Measurements from ENCODE around the gene TTC19. TPM values are rescaled to one million over a fixed set of nuclear protein-coding genes. Genes with fewer than 3 reads are reported as not detected.

TTC19 gene
- total and polyA plus RNA-seq, 8 donors: 12.6 to 1,106 (median 54.0) TPM

DNA sequence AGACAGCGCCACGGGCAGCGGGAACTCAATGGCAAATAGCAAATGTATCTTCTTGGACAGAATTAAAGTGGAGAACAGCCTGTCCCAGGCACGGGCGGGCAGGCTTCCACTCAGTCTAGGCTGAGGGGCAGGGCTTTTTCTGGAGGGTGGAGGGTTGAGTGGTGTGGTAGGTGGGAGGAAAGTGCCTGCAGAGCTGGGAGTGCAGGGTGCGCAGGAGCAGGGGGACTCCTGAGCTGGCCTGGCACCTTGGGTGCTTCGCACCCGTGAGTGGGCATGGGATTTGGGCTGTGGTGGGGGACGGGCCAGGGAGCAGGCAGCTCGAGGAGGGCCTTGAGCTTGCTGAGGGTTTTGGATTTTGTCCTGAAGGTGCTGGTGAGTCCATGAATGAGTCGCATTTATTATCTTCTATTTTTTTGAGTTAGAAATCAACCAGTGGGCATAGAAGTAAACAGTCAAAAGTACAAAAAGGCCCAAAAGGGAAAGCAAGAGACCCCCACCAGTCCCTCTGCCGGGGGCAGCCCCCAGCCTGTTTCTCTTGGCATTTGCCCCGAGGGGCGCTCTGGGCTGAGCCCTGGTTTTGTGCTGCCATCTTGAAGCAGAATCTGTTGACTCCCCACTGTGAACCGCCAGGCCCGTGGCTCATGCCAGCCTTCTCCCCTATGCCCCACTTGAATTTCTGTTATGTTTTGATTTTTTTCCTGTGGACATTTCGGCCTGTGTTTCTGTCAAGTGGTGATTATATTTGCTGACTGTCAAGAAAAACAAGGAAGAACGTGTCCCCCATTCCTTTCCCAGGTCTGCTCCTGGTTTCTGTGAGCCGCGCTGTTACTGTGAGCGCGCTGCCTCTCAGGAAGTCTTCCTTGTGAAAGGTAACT lies 46.5 kb upstream of the TTC19 start:
- WGBS, 5 donors: 80 to 84% (median 82%) methylated on average over 21 to 22 of the region's 22 CpGs
- no peaks in the 10 kb centered on the region for H3K27me3 ChIP-seq
- no peaks in the 10 kb centered on the region for H3K36me3 ChIP-seq
- H3K4me1 ChIP-seq: no peaks in the 10 kb centered on the region
- intact Hi-C loops (cut with DNase I; ENCODE audit: low total_unique reads): no loop called here
- no peak overlapping the region for H3K27ac ChIP-seq
- no peaks in the 10 kb centered on the region for H3K9me3 ChIP-seq
- no peak overlapping the region for H3K4me3 ChIP-seq
- no peak for DNase-seq
- TF ChIP-seq POLR2AphosphoS5 (IDR thresholded peaks at IDR 0.05): no peak
- TF ChIP-seq POLR2A (IDR thresholded peaks at IDR 0.05): no peak
- no peak for TF ChIP-seq EP300 (IDR thresholded peaks at IDR 0.05)
- TF ChIP-seq, protein P1, sequence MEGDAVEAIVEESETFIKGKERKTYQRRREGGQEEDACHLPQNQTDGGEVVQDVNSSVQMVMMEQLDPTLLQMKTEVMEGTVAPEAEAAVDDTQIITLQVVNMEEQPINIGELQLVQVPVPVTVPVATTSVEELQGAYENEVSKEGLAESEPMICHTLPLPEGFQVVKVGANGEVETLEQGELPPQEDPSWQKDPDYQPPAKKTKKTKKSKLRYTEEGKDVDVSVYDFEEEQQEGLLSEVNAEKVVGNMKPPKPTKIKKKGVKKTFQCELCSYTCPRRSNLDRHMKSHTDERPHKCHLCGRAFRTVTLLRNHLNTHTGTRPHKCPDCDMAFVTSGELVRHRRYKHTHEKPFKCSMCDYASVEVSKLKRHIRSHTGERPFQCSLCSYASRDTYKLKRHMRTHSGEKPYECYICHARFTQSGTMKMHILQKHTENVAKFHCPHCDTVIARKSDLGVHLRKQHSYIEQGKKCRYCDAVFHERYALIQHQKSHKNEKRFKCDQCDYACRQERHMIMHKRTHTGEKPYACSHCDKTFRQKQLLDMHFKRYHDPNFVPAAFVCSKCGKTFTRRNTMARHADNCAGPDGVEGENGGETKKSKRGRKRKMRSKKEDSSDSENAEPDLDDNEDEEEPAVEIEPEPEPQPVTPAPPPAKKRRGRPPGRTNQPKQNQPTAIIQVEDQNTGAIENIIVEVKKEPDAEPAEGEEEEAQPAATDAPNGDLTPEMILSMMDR (IDR thresholded peaks at IDR 0.05): no peak

- H3K9me3 ChIP-seq: no peaks in the 10 kb centered on the region
- DNase-seq: no peak
- intact Hi-C loops (cut with DNase I; ENCODE audit: low total_unique reads): no loop called here
- H3K27ac ChIP-seq: no peak overlapping the region
- no peaks in the 10 kb centered on the region for H3K36me3 ChIP-seq
- no peak overlapping the region for H3K4me3 ChIP-seq
- peaks cover 0 to 10% (median 4%) of the 10 kb centered on the region in 4 donors for H3K4me1 ChIP-seq
- WGBS, 5 donors: 58 to 73% (median 66%) methylated on average over 5 of the region's 5 CpGs
- no peaks in the 10 kb centered on the region for H3K27me3 ChIP-seq
- TF ChIP-seq EP300 (IDR thresholded peaks at IDR 0.05): no peak
- TF ChIP-seq POLR2AphosphoS5 (IDR thresholded peaks at IDR 0.05): no peak
- no peak for TF ChIP-seq POLR2A (IDR thresholded peaks at IDR 0.05)
- TF ChIP-seq, protein P1 (IDR thresholded peaks at IDR 0.05): no peak
These were observed 45.4 kb upstream of the TTC19 start for GRCh38 chr17:15954222-15954621.

DNA sequence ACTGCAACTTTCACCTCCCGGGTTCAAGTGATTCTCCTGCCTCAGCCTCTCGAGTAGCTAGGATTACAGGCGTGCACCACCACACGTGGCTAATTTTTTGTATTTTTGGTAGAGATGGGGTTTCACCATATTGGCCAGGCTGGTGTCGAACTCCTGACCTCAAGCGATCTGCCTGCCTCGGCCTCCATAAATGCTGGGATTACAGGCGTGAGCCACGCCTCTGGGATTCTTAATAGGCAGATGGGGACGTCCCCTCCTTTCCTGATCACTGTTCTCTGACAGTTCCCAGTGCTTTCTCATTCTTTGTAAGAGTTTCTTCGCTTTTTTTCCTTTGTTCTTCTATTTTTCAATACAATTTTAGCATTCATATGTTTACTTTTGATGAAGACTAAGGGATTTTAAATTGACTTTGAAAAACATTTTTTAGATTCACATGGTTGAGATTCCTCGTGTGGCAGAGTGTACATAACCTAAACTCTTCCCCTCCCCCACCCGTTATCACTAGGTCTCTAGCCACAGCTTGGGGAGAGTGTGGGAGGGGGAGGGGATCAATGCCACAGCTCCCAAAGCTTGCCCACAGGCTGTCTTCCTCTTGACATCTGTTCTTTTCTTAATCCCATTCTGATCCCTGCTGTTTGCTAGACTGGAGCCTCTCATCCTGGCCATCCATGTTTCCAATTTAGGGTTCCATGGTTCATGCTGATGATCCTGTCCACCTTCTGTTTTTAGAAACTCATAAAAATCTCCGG lies 43.7 kb upstream of the TTC19 start:
- WGBS, 5 donors: 81 to 82% (median 82%) methylated on average over 14 of the region's 14 CpGs
- intact Hi-C loops (cut with DNase I; ENCODE audit: low total_unique reads): no loop called here
- no peak for TF ChIP-seq POLR2AphosphoS5 (IDR thresholded peaks at IDR 0.05)
- no peak for TF ChIP-seq EP300 (IDR thresholded peaks at IDR 0.05)
- no peak for TF ChIP-seq POLR2A (IDR thresholded peaks at IDR 0.05)
- TF ChIP-seq, protein P1 (IDR thresholded peaks at IDR 0.05): no peak

DNA sequence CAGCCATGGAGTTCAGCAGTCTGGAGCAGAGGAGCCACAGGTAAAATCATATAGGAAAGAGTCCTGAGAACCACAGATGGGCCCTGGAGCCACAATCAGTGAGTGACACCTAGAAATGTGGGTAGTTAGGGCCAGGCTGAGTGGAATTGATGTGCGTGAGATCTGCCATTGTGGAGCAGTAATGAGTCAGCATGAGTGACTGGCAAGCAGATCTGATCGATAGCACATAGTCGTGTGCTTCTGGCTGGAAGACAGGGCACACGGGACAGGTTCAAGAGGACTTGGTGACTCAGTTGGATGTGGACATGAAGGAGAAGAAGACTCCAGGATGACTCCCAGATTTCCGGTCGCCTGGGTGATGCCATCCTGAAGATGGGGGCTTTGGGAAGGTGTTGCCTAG lies 42.4 kb upstream of the TTC19 start:
- no peaks in the 10 kb centered on the region for H3K36me3 ChIP-seq
- DNase-seq: no peak
- peaks cover 0 to 18% (median 4%) of the 10 kb centered on the region in 4 donors for H3K4me1 ChIP-seq
- no peak for TF ChIP-seq EP300 (IDR thresholded peaks at IDR 0.05)
- no peak for TF ChIP-seq POLR2AphosphoS5 (IDR thresholded peaks at IDR 0.05)
- no peak overlapping the region for H3K27ac ChIP-seq
- H3K27me3 ChIP-seq: no peaks in the 10 kb centered on the region
- H3K4me3 ChIP-seq: no peak overlapping the region
- 82 to 86% (median 84%) methylated on average over 6 of the region's 6 CpGs for WGBS, 5 donors
- intact Hi-C loops (cut with DNase I; ENCODE audit: low total_unique reads): no loop called here
- no peaks in the 10 kb centered on the region for H3K9me3 ChIP-seq

More for the DNA sequence above, 43.7 kb upstream of the TTC19 start:
- DNase-seq: no peak
- Histone ChIP-seq H3K27ac (no peak overlapping the region), H3K36me3 (no peaks in the 10 kb centered on the region), H3K27me3 (no peaks in the 10 kb centered on the region), H3K4me3 (no peak overlapping the region), H3K4me1 (peaks cover 0 to 18% (median 4%) of the 10 kb centered on the region in 4 donors), H3K9me3 (no peaks in the 10 kb centered on the region)
